Rectal smooth muscle tissue (tissue), 1 donor: ENCODE data around the gene EVA1C.
"Not testable (repeated sequence)": the region's sequence is repeated elsewhere in the genome, so short reads cannot be mapped to it uniquely, and the experiment has no call there.

ENCODE experiments used
- H3K27ac ChIP-seq: one replicate; pipeline ENCODE4 v1.7.0; 2013; ENCODE audit warnings: low read depth, low read length, inconsistent platforms
- H3K27me3 ChIP-seq: one replicate; pipeline ENCODE4 v1.7.0; 2013; ENCODE audit warnings: low read length; ENCODE audit not compliant: control insufficient read depth, insufficient read depth
- H3K36me3 ChIP-seq: one replicate; pipeline ENCODE4 v1.7.0; 2013; ENCODE audit warnings: low read length; ENCODE audit not compliant: control insufficient read depth, insufficient read depth
- H3K4me1 ChIP-seq: one replicate; pipeline ENCODE4 v1.7.0; 2013; ENCODE audit warnings: low read length; ENCODE audit not compliant: control insufficient read depth, insufficient read depth
- H3K4me3 ChIP-seq: one replicate; pipeline ENCODE4 v1.7.0; 2013; ENCODE audit warnings: low read length
- H3K9ac ChIP-seq: one replicate; pipeline ENCODE4 v1.7.0; 2013; ENCODE audit warnings: low read length

EVA1C gene

DNA sequence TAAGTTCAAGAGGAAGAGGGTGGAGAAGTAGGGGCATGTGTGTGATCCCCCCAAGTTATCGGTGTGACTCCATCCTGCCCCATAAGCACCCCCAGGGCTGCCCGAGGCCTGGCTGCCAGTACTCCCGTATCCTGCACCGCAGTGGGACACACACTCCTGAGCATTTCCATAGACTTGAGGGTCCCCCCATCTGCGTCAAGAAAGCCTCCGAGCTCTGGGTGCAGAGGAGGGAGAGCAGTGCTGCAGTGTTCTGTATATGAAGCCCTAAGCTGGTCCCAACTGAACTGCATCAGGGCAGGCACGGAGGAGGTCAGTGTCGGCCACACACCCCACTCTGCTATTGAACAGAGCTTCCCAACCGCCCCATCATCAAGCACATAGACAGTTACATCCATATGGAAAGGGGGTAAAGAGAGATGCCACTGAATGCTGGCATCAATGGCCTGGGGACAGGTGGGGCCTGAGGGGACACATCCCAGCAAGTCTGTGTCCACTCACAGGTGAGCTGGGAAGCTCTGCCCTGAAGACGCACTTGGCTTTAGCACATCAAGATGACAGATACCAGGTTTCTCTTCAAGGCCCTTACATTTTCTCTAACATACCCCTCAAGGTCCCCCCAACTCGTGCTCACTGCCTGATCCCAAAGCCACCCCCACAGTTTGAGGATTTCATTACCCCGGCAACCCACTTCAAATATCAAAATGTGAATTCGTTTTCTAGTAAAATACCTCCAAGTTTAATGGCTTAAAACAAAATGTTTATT is 64.3 kb downstream of the EVA1C start:
- Histone ChIP-seq H3K36me3 (peaks cover 4% of the 10 kb centered on the region), H3K9ac (no peak overlapping the region), H3K4me3 (no peak overlapping the region), H3K4me1 (peaks cover 3% of the 10 kb centered on the region), H3K27ac (no peak overlapping the region), H3K27me3 (no peaks in the 10 kb centered on the region)

DNA sequence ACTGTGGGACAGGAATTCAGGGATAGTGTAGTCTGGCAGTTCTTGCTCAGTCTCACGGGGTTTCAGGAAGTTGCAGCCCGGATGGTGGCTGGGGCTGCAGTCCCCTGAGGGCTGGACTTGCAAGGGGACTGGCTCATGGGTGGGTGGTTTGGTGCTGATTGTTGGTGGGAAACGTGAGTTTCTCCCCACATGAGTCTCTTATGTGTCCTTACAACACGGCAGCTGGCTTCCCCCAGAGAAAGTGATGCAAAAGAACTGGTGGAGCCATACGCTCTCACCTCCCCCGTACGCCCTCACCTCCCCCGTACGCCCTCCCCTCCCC is 64.9 kb downstream of the EVA1C start:
- Histone ChIP-seq H3K27ac (no peak overlapping the region), H3K4me1 (peaks cover 3% of the 10 kb centered on the region), H3K9ac (no peak overlapping the region), H3K4me3 (no peak overlapping the region), H3K36me3 (peaks cover 4% of the 10 kb centered on the region), H3K27me3 (no peaks in the 10 kb centered on the region)

DNA sequence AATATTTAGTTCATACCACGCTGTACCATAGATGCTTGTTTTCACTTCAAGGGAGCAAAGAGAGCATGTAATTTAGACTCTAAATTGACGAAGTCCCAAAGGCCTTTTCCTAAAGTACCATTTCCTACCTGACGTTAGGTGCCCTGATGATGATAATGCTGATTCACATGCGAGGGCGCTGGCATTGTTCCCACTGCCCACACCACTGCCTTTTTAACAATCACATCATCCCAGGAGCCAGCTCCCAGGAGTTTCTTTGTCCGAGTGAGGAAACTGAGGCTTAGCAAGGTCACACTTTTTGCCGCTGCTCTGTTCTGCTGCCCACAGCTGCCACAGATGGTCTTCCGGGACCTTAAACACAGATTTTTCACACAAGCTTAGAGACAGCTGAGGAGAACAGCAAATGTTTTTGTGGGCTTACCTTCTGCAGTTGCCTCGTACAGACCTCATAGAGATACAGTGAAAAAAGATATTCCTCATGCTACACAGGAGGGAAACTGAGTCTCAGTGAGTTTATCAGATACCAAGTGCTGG is 69.4 kb downstream of the EVA1C start:
- no peaks in the 10 kb centered on the region for H3K4me1 ChIP-seq
- no peak overlapping the region for H3K9ac ChIP-seq
- no peak overlapping the region for H3K4me3 ChIP-seq
- no peaks in the 10 kb centered on the region for H3K36me3 ChIP-seq
- no peak overlapping the region for H3K27ac ChIP-seq
- no peaks in the 10 kb centered on the region for H3K27me3 ChIP-seq

DNA sequence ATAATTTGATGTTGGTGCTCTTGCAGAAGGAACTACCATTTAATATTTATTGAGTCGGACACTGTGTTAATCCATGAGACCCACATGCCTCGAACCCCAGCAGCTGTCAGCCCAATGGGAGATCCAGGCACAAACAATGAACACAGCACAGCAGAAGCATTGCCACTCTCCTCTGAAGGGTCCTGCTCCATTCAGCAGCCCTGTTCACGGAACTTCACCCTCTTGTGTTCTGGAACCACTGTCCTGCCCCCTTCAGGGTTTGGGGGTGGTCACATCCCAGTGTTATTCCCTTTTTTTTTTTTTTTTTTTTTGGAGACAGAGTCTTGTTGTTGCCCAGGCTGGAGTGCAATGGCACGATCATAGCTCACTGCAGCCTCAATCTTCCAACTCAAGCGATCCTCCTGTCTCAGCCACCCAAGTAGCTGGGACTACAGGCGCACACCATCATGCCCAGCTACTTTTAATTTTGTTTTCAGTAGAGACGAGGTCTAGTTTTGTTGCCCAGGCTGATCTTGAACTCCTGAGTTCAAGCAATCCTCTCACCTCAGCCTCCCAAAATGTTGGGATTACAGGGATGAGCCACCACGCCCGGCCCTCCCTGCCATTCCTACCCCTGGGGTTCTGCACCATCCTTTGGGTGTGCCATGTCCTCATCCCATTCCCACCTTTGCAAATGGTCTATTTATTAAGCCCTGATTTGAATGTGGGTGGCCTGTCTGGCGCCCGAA is 70.2 kb downstream of the EVA1C start:
- Histone ChIP-seq H3K27ac (no peak overlapping the region), H3K9ac (no peak overlapping the region), H3K27me3 (no peaks in the 10 kb centered on the region), H3K4me3 (no peak overlapping the region), H3K4me1 (no peaks in the 10 kb centered on the region), H3K36me3 (no peaks in the 10 kb centered on the region)

DNA sequence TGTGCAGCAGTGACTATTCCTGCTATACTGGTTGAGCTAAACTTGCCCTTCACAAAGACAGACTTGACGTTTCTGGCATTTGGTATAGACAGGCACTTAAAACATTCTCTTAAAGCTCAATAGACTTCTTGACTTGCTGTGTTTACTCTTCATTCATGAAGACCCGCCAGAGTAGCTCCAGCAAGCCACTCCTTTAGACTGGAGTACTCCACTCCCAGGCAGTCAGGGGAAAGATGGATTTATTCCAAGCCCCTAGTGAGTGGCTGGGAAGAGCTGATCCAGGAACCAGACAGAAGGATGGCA is 70.7 kb downstream of the EVA1C start:
- Histone ChIP-seq H3K36me3 (no peaks in the 10 kb centered on the region), H3K27ac (no peak overlapping the region), H3K4me3 (no peak overlapping the region), H3K9ac (no peak overlapping the region), H3K27me3 (no peaks in the 10 kb centered on the region), H3K4me1 (no peaks in the 10 kb centered on the region)

DNA sequence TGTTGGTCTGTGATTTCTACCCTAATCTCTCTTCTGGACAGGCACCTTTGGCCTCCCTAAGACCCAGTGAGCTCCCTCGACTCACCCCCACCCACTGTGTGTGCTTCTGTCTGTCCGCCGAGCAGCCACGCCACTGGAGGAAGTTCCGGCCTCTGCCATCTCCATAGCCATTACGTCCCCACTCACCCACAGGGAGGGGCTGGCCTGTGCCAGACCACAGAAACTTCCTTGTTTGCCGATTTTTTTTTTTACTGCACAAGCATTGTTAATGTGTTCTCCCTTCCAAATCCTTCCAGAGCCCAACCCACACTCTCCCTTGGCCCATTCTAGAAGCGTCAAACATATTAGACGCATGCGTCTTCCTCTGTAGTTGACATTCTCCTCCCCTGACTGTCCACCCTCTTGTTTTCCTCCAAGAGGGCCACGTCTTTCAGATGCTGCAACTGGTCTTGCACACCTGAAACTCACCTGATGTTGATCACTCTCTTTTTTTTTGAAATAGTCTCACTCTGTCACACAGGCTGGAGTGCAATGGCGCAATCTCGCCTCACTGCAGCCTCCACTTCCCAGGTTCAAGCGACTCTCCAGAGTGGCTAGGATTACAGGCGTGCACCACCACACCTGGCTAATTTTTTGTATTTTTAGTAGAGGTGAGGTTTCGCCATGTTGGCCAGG is 72.3 kb downstream of the EVA1C start:
- no peak overlapping the region for H3K4me3 ChIP-seq
- H3K27ac ChIP-seq, result no peak overlapping the region
- no peaks in the 10 kb centered on the region for H3K4me1 ChIP-seq
- no peak overlapping the region for H3K9ac ChIP-seq
- no peaks in the 10 kb centered on the region for H3K36me3 ChIP-seq
- no peaks in the 10 kb centered on the region for H3K27me3 ChIP-seq

DNA sequence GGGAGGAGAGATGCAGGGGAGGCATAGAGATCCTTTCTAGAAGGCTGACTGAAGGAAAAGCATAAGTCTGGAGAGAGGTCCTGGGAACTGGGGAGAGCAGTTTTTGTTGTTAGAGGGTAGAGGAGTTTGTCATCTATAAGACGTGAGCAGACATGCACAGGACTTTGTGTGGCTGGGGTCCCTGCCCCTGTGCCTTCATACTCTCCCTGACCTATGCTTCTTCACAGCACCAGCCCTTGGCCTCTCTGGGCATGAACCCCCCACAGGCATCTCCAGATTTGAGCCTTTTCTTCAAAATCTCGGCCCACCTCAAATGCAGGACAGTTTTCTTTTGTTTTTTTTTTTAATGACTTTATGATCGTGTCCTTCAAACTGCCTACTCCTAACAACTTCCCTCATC is 79.9 kb downstream of the EVA1C start:
- Histone ChIP-seq H3K27ac (no peak overlapping the region), H3K9ac (no peak overlapping the region), H3K4me1 (no peaks in the 10 kb centered on the region), H3K36me3 (no peaks in the 10 kb centered on the region), H3K4me3 (no peak overlapping the region), H3K27me3 (no peaks in the 10 kb centered on the region)

DNA sequence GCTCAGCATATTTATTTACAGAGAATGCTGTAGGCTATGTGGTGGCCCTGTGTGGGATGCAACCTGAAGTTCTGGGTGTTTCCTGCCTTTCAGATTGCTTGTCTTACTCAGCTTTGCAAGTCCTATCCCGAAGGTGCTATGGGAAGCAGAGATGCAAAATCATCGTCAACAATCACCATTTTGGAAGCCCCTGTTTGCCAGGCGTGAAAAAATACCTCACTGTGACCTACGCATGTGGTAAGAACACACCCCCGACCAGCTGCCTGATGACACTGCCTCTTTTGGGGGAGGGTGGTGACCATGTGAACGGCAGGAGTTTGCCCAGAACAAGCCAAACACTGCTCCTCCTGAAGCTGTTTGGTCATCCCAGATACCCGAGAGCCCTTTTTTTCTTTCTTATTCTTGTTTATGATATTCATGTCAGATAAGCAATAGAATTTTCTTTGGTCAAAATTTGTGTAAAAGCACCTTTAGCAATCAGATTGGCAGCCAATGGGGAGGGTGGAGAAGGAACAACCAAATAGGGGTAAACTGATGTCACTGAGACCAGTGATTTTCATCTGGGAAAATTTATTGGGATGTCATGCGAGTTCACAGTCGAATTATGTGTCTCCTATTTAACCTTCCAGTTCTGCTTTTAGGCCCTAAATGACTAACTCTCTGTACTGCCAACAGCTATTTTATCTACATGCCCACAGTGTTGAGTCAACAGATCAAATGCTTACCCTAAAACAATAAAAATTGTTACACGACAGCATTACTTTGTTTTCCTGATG is 82.6 kb downstream of the EVA1C start:
- Histone ChIP-seq H3K4me1 (peaks cover 3% of the 10 kb centered on the region), H3K9ac (no peak overlapping the region), H3K27me3 (no peaks in the 10 kb centered on the region), H3K27ac (no peak overlapping the region), H3K36me3 (no peaks in the 10 kb centered on the region), H3K4me3 (no peak overlapping the region)

DNA sequence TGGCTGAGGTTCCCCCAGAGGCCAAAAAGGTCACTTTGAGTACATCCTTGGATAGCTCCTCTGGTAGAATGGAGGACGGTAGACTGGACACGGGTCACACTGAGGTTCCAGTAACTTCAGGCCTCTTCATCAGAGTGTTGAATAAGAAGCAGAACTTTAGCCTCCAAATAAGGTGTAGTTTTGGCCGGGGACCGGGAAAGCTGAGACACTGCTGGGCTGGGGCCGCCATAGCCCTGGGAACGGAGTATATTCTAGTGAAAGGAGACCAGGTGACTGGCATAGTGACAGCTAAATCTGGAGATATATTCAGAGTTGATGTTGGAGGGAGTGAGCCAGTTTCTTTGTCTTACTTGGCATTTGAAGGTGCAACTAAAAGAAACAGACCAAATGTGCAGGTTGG is 84.1 kb downstream of the EVA1C start:
- Histone ChIP-seq H3K36me3 (no peaks in the 10 kb centered on the region), H3K27ac (no peak overlapping the region), H3K4me1 (peaks cover 3% of the 10 kb centered on the region)

DNA sequence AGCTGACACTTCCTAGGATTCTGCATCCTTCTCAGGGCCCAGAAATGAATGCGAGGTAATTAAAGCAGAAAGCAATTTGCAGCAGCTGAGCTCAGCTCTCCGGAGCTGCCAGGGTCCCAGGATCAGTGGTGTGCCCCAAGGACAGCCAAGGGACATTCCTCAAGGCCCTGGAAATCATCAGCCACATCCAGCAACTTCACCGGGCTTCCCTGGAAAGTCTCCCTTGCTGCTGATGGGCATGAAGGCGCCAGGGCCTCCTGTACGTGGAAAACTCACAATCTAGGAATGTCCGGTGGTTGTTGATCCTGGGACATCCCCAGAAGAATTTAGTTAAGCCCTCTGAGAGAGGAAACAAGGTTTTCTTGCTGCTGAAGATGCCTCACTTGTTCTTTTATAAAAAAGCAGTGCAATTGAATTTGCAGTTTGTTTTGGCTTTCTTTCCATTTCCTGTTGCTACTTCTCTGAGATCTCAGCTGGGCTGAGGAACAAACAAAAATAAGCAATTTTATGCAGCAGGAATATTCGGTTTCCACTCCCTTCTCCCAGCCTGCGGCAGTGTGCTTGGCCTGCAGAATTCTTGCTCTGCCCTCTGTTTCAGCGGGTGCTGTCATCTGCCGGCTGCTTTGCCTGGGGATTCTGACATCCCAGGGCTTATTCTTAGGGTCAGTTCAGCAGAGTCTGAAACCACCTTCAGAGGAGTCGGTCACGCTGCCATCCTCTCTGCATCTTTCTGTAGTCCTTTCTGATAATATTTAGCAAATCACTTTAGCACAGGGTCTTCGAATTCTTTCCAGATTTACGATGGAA is 86.9 kb downstream of the EVA1C start:
- Histone ChIP-seq H3K27ac (no peak overlapping the region), H3K4me3 (no peak overlapping the region), H3K4me1 (peaks cover 3% of the 10 kb centered on the region), H3K27me3 (no peaks in the 10 kb centered on the region), H3K36me3 (no peaks in the 10 kb centered on the region), H3K9ac (no peak overlapping the region)

More for the DNA sequence above, 84.1 kb downstream of the EVA1C start:
- Histone ChIP-seq H3K4me3 (no peak overlapping the region), H3K9ac (no peak overlapping the region), H3K27me3 (no peaks in the 10 kb centered on the region)

DNA sequence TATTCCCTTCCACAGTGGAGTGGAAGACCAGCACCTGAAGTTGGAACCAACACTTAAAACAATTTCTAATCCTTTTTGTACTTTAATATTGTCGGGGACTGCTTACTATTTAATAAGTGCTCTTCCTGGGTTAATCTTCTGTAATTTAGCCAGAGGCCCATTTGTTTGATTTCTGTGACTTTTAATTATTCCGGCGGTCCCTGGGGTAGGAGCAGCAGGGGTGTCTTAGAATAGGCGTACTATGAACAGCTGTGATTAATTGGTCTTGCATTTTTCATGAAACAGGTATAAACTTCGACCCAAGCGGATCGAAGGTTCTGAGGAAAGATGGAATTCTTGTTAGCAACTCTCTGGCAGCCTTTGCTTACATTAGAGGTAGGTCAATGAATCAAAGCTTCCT is 91.1 kb downstream of the EVA1C start:
- H3K27ac ChIP-seq, H3K36me3 ChIP-seq, H3K27me3 ChIP-seq, H3K4me1 ChIP-seq, H3K9ac ChIP-seq, H3K4me3 ChIP-seq: not testable (repeated sequence)
